HG02763 (cell line): ENCODE results near the gene OR1N1.
"Not testable (repeated sequence)": the region's sequence is repeated elsewhere in the genome, so short reads cannot be mapped to it uniquely, and the experiment has no call there.

Experiments
- ATAC-seq: cut with Tn5 transposase; IDR thresholded peaks from one replicate; pipeline ENCODE4 v1.9.1; 2021; ENCODE audit warnings: mild to moderate bottlenecking, moderate library complexity; ENCODE audit not compliant: unreplicated experiment

OR1N1 gene, protein sequence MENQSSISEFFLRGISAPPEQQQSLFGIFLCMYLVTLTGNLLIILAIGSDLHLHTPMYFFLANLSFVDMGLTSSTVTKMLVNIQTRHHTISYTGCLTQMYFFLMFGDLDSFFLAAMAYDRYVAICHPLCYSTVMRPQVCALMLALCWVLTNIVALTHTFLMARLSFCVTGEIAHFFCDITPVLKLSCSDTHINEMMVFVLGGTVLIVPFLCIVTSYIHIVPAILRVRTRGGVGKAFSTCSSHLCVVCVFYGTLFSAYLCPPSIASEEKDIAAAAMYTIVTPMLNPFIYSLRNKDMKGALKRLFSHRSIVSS

DNA sequence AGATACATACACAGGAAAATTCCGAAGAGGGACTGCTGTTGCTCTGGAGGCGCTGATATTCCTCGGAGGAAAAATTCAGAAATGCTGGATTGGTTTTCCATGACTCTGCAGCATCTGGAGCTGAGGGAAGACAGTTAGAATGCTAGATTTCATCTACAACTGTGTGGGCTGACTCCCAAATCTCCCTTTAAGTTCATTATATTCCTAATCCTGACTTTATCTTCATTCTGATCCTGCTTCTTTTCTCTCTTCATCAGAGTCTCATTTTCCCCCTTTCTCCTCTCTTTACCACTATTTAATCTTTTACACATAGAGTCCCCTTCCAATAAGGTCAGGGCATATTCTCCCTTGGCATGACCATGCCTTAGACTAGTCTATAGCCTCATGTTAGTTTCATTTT lies at the start of gene OR1N1:
Gene OR1N1, minus strand, starts transcription at position 101 of the 400 bp plus-strand sequence. Its CDS starts 0 bp downstream, at position 101.
- no peak for ATAC-seq

DNA sequence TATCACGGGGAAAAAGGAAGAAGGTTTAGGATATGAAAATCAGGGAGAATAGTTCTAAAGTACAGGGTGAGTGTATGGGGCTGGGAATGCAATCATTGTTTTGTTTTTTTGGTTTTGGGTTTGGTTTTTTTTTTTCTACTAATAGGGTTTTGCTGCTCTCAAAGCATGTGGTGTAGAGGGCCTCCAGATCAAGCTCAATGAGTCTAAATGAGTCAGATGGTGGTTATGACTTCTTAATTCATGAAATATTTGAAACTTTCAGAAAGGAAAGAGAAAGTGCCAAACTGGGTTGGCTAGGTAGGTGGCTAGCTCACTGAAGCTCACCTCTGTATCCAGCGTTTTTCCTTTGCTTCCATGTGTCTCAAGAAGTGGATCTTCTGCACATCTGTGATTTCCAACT lies 45.4 kb upstream of the OR1N1 start:
- ATAC-seq, result no peak

DNA sequence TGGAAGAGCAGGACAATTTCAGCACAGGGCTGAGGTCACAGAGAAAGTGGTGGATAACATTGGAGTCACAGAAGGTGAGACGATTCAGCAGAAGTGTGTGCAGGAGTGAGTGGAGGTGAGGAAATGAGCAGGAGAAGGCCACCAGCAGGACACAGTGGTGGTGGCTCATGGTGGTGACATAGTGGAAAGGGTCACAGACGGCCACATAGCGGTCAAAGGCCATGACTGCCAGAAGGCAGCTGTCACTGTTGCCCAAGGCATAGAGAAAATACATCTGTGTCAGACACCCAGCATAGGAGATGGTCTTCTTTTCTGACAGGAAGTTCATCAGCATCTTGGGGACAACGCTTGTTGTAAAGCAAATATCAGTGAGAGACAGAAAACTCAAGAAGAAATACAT lies 40.8 kb upstream of the OR1N1 start:
- ATAC-seq, result no peak

DNA sequence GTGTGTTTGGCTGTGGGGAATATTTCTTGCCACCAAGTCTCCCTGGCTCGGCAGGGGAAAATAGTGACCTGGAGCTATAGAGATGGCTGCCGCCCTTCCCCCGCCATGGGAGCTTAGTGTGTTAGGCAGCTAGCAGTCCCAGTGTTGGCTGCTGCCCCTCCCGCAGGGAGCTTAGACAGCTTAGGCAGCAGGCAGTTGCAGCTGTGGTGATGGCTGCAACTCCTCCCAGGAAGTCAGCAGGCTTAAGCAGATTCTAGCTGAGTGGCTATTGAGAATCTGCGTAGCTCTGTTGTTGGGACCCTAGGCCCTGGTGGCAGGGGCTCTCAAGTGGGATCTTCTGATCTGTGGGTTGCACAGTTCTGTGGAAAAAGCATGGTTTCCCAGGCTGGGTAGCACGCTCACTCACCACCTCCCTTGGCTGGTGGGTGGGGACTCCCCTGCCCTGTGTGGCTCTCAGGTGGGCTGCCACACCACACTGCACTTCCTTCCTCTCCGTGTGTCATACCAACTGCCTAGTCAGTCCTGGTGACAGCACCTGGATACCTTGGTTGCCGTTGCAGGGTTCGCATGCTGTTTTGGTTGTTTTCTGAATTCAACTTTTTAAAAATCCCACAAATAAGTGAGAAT lies 35.2 kb upstream of the OR1N1 start:
- ATAC-seq, result no peak

- no peak for ATAC-seq
These were observed 34.4 kb upstream of the OR1N1 start for GRCh38 chr9:122561446-122561845.

DNA sequence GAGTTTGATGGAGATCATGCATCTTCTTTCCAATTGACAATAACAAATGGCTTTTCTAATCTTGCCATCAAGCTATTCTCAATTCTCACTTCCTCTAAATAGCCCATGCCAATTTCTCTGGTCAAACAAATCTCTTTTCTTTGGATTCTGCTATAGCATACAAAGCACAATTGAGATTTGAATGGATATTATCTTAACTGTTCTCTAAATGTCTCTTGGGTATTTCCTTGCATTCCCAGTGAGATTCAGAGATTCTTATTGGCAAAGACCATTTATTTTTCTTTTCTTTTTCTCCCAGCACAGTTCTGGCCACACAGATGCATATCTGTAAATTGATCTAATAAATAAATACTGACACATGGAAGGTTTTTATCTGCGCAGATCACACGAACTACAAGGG lies 25.7 kb upstream of the OR1N1 start, which contains the start of gene OR1N2:
Gene OR1N2, plus strand, starts transcription at position 301 of the 400 bp plus-strand sequence. CDS start 100 bp downstream, outside the sequence.
- no peak for ATAC-seq

GRCh38 chr9:122551371-122551770 lies 24.3 kb upstream of the OR1N1 start:
- ATAC-seq, result no peak

GRCh38 chr9:122546196-122546595 lies 19.1 kb upstream of the OR1N1 start:
- no peak for ATAC-seq

- no peak for ATAC-seq
These were observed 11.7 kb upstream of the OR1N1 start for GRCh38 chr9:122538757-122539156.

- ATAC-seq, result not testable (repeated sequence)
These were observed 10.0 kb upstream of the OR1N1 start for GRCh38 chr9:122537066-122537465.

GRCh38 chr9:122536134-122536533 lies 9.0 kb upstream of the OR1N1 start:
- no peak for ATAC-seq

DNA sequence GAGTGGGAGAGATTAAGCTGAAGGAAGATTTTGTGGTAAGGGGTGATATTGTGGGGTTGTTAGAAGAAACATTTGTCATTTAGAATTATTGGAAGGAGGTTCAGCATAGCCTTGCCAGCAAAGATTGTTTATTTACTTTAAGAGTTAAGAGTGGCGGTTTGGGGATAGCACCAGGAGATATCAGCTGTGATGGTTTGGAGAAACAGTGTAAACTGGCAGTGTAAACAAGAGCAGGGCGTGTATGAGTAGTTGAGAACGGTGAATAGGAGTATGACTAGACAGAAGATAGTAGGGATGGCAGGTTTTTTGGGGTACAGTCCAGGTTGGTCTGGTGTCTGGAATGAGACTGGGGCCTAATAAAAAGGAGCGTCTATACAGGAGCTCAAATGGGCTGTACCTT lies 4.1 kb upstream of the OR1N1 start:
- not testable (repeated sequence) for ATAC-seq

GRCh38 chr9:122526602-122527001 lies 491 bp downstream of the OR1N1 start:
- ATAC-seq, result no peak

DNA sequence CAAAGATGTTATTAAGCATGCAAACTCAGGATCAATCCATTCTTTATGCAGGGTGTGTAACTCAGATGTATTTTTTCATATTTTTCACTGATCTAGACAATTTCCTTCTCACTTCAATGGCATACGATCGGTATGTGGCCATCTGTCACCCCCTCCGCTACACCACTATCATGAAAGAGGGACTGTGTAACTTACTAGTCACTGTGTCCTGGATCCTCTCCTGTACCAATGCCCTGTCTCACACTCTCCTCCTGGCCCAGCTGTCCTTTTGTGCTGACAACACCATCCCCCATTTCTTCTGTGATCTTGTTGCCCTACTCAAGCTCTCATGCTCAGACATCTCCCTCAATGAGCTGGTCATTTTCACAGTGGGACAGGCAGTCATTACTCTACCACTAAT lies 7.7 kb downstream of the OR1N1 start:
- ATAC-seq, result no peak

- no peak for ATAC-seq
These were observed 8.3 kb downstream of the OR1N1 start, which contains the start of gene OR1J4 for GRCh38 chr9:122518841-122519240. OR1J4 (plus strand) TSS chr9:122519141; CDS start chr9:122519141, 0 bp downstream.

DNA sequence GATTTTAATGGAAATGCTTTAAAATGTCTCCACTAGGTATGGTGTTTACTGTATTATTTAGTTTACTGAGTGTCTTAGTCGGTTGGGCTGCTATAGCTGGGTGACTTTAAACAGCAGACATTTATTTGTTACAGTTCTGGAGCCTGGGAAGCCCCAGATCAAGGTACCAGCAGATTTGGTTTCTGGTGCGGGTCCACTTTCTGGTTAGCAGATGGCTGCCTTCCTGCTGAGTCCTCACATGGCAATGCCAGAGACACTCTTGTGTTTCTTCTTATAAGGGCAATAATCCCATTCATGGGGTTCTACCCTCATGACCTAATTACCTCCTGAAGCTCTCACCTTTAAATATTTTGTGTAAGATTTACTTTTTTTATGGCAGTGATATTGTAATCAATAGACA lies 8.9 kb downstream of the OR1N1 start:
- ATAC-seq, result no peak

DNA sequence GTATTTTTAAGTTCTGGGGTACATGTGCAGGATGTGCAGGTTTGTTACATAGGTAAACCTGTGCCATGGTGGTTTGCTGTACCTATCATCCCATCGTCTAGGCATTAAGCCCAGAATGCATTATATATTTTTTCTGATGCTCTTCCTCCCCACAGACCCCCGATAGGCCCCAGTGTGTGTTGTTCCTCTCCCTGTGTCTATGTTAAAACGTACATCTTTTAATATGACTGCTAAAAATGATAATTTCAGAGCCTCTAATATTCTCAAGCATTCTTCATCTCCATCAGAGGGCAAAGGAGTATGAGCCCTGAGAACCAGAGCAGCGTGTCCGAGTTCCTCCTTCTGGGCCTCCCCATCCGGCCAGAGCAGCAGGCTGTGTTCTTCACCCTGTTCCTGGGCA lies 16.6 kb downstream of the OR1N1 start, which contains the start of gene OR1J2:
Gene OR1J2, plus strand, starts transcription at position 301 of the 400 bp plus-strand sequence. Its CDS starts 0 bp downstream, at position 301.
- ATAC-seq, result no peak

DNA sequence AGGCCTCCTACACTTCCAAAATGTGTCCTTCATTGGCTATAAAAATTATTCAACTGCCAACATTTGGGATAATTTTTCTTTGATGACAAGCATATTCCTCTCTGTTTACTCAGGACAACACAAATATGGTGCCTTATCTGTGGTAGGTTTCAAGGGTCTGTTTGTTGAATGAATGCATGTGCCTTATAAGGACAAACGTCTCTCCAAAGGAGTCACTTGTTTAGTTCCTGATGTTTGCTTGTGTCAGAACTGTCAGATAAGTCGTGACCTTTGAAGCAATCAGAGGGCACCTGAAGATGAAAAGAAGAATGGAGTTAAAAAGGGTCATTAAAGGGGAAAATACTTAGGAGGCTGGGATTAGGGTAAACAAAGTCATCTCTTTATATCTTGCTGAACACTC lies 20.1 kb downstream of the OR1N1 start:
- ATAC-seq, result no peak

GRCh38 chr9:122498883-122499288 lies 28.2 kb downstream of the OR1N1 start:
- no peak for ATAC-seq

DNA sequence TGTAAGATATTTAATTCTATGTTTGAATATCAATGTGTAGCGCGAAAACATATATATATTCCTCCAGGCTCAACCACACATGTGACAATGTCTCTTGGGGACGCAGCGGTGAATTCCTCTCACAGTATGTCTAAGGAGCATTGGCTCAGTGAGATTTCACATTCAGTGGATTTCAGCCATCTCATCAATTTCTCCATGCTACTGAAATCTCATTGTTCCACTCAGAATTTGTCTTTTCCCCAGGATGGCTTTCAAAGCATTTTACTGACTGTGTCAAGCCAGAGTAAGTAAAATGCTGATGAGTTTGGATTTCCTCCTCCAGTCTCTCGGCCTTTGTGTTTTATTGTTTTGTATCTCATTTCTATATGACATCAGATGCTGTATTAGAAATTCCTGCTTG lies 48.0 kb downstream of the OR1N1 start:
- no peak for ATAC-seq

DNA sequence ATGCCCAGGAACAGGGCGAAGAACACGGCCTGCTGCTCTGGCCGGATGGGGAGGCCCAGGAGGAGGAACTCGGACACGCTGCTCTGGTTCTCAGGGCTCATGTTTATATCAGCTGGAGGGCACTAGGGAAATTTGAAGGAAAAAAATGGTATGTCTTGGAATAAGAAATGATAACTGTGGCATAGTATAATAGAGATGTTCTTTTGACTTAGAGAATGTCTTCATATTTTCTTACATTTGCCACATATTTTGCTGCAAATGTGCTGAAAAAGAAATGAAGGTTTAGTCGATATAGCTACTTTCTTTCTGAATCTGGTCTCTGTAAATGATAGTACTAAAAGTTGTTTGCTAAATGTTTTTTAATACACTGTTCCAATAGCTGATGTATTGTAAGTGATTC lies 49.3 kb downstream of the OR1N1 start, which contains the start of gene OR1J1:
Gene OR1J1, minus strand, starts transcription at position 101 of the 400 bp plus-strand sequence. Its CDS starts 0 bp downstream, at position 101.
- no peak for ATAC-seq

DNA sequence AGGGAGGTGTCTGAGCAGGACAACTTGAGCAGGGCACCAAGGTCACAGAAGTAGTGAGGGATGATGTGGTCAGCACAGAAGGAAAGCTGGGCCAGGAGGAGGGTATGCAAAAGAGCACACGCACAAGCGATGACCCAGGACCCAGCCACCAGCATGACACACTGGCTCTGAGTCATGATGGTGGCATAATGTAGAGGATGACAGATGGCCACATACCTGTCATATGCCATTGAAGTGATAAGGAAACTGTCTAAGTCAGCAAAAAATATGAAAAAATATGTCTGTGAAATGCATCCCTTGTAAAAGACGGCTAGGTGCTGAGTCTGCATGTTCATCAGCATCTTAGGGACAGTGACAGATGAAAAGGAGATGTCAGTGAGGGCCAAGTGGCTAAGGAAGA lies 49.7 kb downstream of the OR1N1 start:
- ATAC-seq, result no peak
